Stomach (tissue), 4 donors: ENCODE data around the gene DGKQ.

Experiments
- EP300 ChIP-seq: sonication (generic); formaldehyde crosslinking; IDR thresholded peaks from one replicate; pipeline ENCODE4 v1.6.1; 2017; ENCODE audit warnings: antibody characterized with exemption
- POLR2A ChIP-seq, 4 donors: fragments of 450-650 bp; IDR thresholded peaks; one replicate each; pipeline ENCODE4 v1.6.1; 2016; ENCODE audit warnings: antibody characterized with exemption in 4 of 4, control low read depth in 2 of 4, mild to moderate bottlenecking in 1 of 4, moderate library complexity in 1 of 4
- POLR2AphosphoS5 ChIP-seq, 3 donors: sonication (generic); formaldehyde crosslinking; IDR thresholded peaks; one replicate each; pipeline ENCODE4 v1.6.1; 2016; ENCODE audit warnings: antibody characterized with exemption in 3 of 3
- TF ChIP-seq, protein P1 (sequence below), 7 experiments: fragments of 450-650 bp in 4 of 7; fragments of 200-600 bp in 3 of 7; sonication (generic) in 3 of 7; IDR thresholded peaks; one replicate each; pipeline ENCODE4 v1.5.1; 2016 to 2019; ENCODE audit warnings: antibody characterized with exemption in 7 of 7, control low read depth in 2 of 7, mild to moderate bottlenecking in 1 of 7

GRCh38 chr4:967113-968104, 6.0 kb downstream of the DGKQ start:
- TF ChIP-seq POLR2A (IDR thresholded peaks at IDR 0.05): no peak
- TF ChIP-seq, protein P1, sequence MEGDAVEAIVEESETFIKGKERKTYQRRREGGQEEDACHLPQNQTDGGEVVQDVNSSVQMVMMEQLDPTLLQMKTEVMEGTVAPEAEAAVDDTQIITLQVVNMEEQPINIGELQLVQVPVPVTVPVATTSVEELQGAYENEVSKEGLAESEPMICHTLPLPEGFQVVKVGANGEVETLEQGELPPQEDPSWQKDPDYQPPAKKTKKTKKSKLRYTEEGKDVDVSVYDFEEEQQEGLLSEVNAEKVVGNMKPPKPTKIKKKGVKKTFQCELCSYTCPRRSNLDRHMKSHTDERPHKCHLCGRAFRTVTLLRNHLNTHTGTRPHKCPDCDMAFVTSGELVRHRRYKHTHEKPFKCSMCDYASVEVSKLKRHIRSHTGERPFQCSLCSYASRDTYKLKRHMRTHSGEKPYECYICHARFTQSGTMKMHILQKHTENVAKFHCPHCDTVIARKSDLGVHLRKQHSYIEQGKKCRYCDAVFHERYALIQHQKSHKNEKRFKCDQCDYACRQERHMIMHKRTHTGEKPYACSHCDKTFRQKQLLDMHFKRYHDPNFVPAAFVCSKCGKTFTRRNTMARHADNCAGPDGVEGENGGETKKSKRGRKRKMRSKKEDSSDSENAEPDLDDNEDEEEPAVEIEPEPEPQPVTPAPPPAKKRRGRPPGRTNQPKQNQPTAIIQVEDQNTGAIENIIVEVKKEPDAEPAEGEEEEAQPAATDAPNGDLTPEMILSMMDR (IDR thresholded peaks at IDR 0.05): no peak
- TF ChIP-seq EP300: no peak
- no peak for TF ChIP-seq POLR2AphosphoS5 (IDR thresholded peaks at IDR 0.05)
